ENCODE results near the gene ATXN7L1.

GRCh38 chr7:105849122-105849855 lies 27.1 kb downstream of the ATXN7L1 start:
- TF ChIP-seq EZH2phosphoT487 (IDR thresholded peaks at IDR 0.05; ENCODE audit: borderline replicate concordance, low read depth) (no peak), CTCF (IDR thresholded peaks at IDR 0.05) (no peak), RCOR1 (IDR thresholded peaks at IDR 0.05; ENCODE audit: low read length) (no peak), JUND (IDR thresholded peaks at IDR 0.05) (no peak), POLR2AphosphoS5 (IDR thresholded peaks at IDR 0.05; ENCODE audit: low read depth, low read length) (no peak)

Measured in SK-N-SH (cell line).